GM18508 (cell line): Measurements from ENCODE around the gene DOCK6.

ENCODE experiments used
- ATAC-seq: cut with Tn5 transposase; IDR thresholded peaks from one replicate; pipeline ENCODE4 v1.9.1; 2021; ENCODE audit warnings: moderate number of reproducible peaks; ENCODE audit not compliant: insufficient read depth, unreplicated experiment

Gene DOCK6

DNA sequence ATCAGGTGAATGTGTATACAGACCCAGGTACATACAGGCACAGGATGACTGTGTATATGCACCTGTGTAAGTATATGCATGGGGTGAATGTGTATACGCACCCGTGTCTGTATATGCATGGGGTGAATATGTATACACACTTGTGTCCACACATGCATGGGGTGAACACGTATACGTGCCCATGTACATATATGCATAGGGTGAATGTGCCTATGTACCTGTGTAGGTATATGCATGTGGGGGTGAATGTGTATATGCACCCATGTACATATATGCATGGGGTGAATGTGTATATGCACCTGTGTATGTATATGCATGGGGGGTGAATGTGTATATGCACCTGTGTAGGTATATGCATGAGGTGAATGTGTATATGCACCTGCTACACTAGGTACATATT lies 29.8 kb downstream of the DOCK6 start:
- no peak for ATAC-seq

DNA sequence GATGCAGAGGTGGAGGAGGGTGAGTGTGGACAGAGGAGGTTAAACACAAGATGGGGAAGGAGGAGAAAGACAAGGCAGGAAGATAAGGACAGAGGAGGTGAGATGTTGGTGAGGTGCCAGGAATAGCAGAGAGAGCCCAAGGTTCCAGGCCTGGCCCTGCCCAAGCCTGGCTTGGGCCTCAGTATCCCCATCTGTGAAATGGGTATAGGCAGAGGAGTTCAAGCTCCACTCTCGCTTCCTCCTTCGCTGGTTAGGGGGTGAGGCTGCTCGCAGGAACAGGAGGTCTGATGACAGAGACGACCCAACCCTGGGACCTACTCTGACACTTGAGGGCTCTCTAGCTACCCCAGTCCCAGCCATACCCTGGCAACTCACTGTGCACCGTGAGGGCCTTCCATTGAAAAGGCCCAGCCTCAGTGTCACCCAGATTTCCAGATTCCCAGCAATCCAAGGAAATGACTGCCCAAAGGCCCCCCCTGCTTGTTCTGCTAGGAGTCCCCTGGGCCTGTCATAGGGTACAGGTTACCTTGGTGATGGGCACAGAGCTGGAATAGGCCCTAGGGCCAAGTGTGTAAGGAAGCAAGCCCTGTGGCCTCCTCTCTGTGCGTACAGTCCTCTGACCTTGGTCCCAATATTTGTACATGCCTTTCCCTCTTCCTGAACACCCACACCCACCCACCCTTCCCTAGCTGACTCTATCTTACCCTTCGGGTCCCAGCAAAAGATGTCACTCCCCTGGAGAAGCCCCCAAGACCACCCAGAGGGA lies 31.5 kb downstream of the DOCK6 start:
- ATAC-seq: no peak

- no peak for ATAC-seq
These were observed 35.0 kb downstream of the DOCK6 start for GRCh38 chr19:11227195-11227886.

GRCh38 chr19:11226716-11227166 lies 35.6 kb downstream of the DOCK6 start:
- no peak for ATAC-seq

GRCh38 chr19:11225815-11226214 lies 36.5 kb downstream of the DOCK6 start:
- no peak for ATAC-seq

DNA sequence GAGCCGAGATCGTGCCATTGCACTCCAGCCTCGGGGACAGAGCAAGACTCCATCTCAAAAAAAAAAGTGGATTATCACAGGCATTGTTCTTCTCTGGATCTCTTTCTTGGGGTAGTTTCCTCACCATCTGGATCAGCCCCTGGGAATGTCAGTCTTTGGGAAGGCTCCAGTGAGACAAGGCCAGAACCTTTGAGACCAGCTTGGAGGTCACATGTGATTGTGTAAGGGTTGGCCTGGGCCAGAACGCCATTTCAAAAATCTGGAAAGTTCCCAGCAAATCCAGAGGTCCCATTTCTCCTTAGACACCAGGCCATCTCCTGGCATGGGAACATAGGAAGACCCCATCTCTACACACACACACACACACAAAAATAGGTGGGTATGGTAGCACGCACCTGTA lies 37.2 kb downstream of the DOCK6 start:
- ATAC-seq: no peak

DNA sequence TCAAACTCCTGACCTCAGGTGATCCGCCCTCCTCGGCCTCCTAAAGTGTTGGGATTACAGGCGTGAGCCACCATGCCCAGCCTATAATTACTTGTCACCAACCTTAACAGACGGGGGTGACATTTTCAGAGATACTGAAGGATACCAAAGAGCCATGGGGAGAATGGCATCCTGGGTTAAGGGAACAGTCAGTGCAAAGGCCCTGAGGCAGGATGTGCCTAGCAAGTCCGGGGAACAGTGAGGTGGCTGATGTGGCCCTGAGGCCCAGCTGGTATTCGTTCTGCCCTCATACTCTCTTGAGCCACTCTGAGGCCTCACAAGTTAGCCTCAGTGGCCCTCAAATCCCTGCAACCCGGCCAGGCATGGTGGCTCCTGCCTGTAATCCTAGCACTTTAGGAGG lies 37.9 kb downstream of the DOCK6 start:
- ATAC-seq: no peak

GRCh38 chr19:11223200-11223599 lies 39.1 kb downstream of the DOCK6 start:
- no peak for ATAC-seq

DNA sequence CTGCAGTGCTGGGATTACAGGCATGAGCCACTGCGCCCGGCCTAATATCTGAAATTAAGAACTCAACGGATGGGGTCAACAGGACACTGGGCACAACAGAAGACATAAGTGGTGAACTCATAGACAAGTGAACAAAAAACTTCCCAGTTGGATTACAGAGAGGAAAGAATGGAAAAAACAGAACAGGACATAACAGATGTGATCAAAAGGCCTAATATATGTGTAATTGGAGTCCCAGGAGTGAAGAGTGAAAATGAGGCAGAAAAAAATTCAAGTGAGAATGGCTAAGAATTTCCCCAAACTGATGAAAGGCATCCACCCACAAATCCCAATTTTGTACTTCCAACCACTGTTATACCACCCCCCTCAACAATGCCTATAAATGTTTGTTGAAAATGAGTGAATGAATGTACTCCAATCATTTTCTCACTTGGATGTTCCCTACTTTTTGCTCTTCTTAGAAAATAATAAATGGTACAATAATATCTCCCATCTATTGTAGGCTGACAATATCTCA lies 41.2 kb downstream of the DOCK6 start:
- no peak for ATAC-seq

DNA sequence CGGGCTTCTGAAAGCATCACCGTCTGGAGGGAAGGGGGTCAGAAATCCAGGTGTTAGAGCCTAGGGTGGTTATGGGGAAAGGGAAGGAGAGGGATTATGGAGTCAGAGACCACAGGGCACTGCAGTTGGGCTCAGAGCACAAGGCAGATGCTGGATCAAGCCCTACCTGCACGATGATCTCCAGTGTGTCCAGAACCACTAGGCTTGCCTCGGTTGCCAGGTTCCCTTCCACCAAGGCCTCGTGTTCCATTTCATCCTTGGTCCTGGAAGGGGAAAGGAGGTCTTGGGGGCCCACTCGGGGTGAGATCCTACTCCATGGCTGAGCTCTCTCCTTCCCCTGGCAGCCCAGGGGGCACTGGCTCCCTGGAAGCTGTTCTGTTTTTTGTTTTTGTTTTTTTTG lies 47.9 kb downstream of the DOCK6 start:
- no peak for ATAC-seq

DNA sequence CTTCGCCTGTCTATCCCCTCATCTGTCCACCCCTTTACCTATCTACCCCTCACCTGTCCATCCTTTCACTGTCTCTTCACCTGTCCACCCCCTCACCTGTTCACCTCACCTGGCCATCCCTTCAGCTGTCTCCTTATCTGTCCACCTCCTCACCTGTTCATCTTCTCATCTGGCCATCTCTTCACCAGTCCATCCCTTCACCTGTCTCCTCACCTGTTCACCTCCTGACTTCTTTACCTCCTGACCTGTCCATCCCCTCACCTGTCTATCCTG lies 51.7 kb downstream of the DOCK6 start:
- ATAC-seq: no peak

DNA sequence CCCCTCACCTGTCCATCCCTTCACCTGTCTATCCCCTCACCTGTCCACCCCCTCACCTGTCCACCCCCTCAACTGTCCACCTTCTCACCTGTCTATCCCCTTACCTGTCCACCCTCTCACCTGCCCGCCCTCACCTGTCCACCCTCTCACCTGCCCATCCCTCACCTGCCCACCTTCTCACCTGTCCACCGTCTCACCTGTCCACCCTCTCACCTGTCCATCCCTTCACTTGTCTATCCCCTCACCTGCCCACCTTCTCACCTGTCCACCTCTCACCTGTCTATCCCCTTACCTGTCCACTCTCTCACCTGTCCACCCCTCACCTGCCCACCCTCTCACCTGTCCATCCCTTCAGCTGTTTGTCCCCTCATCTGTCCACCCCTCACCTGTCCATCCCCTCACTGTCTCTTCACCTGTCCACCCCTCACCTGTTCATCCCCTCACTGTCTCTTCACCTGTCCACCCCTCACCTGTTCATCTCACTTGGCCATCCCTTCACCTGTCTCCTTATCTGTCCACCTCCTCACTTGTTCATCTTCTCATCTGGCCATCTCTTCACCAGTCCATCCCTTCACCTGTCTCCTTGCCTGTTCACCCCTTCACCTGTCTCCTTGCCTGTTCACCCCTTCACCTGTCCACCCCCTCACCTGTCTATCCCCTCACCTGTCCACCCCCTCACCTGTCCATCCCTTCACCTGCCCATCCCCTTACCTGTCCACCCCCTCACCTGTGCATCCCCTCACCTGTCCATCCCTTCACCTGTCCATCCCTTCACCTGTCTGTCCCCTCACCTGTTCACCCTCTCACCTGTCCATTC lies 52.3 kb downstream of the DOCK6 start:
- ATAC-seq: no peak

- no peak for ATAC-seq
These were observed 53.5 kb downstream of the DOCK6 start for GRCh38 chr19:11208561-11209471.

DNA sequence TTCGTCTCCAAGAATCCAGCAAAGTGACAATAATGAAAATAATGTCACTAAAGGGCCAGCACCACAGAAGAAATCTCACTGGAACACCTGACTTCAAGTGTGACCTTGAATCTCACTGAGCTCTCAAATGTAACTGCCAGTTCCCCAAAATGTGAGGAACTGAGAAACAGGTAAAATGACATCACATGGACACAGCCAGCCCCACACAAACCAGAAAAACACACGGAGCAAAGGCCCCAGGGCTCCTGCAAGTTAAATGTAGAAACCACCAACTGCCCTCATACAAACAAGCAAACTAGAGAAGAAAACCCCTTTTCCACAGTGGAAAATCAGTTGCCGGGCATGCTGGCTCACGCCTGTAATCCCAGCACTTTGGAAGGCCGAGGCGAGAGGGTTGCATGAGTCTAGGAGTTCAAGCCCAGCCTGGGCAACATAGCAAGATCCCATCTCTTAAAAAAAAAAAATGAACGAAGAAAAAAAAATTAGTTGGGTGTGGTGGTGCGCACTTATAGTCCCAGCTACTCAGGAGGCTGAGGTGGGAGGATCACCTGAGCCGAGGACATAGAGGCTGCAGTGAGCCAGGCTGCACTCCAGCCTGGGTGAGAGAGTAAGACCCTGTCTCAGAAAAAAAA lies 56.3 kb downstream of the DOCK6 start:
- no peak for ATAC-seq

- no peak for ATAC-seq
These were observed 57.4 kb downstream of the DOCK6 start for GRCh38 chr19:11204943-11205349.

DNA sequence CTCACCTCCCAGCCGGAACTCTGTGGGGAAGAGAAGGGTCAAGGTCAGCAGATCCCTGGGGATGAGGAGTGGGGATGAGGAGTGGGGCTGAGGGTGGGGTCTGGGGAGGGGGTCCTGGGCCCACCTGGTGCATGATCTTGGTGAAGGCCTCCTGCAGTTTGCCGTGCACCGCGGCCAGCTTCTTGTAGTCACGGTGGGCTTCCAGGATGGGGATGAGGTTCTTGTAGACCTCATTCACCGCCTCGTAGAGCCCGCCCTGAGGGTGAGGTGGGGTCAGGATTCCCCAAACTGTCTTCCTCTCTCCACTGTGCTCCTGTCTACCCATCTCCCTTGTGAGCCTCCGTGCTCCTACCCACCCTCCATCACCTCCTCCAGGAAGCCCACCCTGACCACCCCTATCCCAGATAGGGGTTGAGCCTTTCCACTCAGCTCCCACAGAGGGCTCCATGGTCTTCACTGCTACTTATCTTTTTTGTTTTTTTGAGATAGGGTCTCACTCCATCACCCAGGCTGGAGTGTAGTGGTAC lies 58.2 kb downstream of the DOCK6 start:
- ATAC-seq: no peak

DNA sequence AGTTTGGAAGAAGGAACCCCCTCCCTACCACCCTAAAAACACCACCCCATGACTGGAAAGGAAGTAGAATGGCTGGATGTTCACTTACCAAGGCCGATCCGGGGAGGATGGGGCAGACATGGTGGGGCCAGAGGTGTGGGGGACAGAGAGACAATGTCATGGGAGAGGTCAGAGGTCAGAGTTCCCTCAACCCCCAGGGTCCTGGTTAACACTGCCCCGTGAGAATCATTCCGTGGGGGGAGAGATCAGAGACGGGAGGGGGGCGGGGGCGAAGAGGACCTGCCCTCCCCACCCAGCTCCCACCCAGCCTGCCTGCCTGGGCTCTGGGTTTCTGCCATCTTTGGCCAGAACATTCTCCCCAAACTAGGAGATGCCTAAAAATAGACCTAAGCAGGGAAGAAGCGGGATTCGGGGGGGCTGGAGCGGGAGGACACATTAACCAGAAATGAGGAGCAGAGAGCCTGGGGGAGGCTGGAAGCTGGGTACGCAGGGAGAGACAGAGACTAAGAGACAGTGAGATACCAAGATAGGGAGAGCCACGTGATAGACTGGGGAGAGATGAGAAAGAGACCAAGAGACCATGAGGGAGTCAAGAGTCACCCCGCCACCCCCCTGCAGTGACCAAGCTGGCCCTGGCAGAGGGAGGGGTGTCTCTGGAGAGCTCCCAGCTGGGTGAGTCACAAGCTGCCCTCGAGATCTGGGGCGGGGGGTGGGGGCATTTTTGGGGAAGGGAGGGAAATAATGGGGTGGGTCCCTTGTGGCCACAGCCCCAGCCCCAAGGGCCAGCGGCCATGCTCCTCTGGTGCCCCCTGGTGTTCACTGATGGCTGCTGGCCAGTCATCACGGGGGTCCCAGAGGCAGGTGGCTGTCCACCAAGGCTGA lies 58.9 kb downstream of the DOCK6 start:
- no peak for ATAC-seq

DNA sequence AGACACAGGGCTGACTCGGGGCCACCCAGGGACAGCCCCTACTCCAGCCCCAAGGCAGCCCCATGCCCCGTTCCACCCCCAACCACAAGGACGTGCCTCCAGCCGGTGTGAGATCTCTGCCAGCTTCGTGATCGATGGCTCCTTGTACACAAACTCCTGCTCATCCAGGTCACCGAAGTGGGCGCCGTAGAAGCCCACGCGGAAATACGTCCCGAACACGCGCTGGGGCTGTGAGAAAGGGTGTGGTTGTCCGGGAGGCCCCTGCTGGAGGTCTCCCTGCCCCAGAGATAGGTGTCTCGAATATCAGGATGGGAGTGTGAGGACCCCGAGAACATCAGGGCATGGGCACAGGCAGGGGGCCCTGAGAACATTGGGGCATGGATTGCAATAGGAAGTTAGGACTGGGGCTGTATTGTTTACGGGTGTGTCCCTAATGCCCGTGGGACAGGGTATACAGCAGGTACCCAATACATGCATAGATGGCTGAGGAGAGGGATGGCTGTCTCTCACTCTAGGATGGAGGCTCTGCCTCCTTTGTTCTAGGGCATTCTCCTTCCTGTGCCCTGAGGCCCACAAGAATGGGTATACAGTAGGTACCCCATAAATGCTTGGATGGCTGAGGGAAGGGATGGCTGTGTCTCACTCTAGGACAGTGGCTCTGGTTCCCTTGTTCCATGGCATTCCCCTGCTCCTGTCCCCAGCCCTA lies 59.7 kb downstream of the DOCK6 start:
- ATAC-seq: no peak
